GM18861 (cell line): ENCODE data around the gene TMEM183A.

Experiments
- ATAC-seq: cut with Tn5 transposase; IDR thresholded peaks from one replicate; pipeline ENCODE4 v1.9.1; 2021; ENCODE audit not compliant: unreplicated experiment

Gene TMEM183A

GRCh38 chr1:203045821-203046594 lies 38.8 kb downstream of the TMEM183A start:
- no peak for ATAC-seq

- no peak for ATAC-seq
Measured at GRCh38 chr1:203046984-203047630, 39.9 kb downstream of the TMEM183A start.

GRCh38 chr1:203048086-203048485 lies 40.9 kb downstream of the TMEM183A start:
- no peak for ATAC-seq

- no peak for ATAC-seq
Measured at GRCh38 chr1:203048555-203049051, 41.4 kb downstream of the TMEM183A start.

DNA sequence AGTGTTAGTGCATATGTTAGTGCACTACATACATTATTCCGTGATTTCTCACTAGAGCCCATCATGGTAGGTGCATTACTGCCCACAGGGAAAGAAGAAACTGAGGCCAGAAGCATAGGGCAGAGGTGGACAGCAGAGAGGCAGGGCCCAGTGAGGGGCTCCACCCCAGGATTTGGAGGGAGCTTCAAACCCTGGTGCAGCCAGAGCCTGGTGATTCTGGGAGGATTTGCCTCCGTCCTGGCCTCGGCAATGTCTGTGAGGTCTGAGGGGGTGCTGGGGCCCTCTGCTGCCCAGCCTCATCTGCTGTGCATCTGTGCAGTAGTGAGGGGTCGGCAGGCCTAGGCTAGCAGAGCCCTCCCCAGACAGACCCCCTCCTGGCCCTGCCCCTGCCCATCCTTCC lies 41.9 kb downstream of the TMEM183A start:
- ATAC-seq, result no peak

DNA sequence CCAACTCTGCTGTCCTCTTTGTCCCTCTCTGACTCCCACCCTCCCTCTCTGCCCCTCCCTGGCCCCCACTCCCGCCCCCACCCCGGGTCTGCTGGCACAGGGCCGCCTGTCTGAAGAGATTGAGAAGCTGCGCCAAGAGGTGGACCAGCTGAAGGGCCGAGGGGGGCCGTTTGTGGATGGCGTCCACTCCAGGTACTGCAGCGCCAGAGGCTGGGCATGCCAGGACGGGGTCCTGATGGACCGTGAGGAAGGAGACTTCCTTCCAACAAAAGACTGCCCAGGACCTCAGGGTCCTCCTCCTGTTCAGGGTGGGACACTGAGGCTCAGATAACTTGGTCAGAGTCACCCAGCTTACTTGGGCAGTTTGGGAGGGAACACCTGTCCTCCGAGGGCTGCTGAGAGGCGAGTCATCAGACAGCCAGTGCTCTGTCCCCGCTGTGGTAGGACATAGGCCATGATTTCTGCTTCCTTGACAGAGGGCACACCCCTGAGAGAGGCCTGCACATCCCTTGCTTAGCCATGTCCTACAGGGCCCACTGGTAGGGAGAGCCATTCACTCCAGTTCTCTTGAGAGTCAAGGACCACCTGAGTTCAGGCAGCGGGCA lies 42.5 kb downstream of the TMEM183A start:
- ATAC-seq, result no peak

DNA sequence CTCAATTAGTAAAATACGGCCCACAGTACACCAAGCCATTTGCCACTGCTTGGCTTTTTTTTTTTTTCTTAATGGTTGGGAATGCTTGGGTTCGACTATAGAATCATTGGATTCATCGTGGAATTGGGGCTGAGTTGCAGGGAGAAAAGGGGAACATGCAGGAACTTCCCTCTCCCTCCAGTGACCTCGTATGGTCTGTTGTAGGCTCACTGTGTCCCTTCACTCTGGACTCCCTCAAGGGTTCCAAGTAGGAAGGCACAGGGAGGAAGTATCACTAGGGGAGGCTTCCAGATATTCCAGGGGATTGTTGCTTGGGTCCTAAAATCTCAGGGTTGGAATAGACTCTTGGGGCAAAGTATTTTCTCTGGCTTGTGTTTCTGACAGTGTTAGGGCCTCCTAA lies 43.7 kb downstream of the TMEM183A start:
- no peak for ATAC-seq

GRCh38 chr1:203051841-203052324 lies 44.7 kb downstream of the TMEM183A start:
- ATAC-seq, result no peak

DNA sequence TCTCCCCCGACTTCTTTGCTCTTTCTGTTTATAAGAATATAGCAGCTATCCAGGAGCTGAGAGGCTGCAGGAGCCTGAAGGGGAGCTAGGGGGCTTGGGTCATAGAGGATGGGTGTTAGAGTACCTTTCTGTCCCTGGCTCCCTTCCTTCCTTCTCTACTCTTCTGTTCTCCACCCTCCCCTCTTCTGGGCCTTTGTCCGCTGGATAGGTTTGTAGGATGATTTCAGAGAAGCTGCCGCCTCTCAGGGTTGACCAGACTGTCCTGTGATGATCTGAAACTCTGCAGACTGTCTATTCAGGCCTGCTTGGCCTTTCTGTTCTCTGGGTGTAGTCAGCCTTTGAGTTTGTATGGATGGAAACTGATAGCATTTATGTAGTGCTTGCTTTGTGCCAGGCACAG lies 45.4 kb downstream of the TMEM183A start:
- no peak for ATAC-seq

DNA sequence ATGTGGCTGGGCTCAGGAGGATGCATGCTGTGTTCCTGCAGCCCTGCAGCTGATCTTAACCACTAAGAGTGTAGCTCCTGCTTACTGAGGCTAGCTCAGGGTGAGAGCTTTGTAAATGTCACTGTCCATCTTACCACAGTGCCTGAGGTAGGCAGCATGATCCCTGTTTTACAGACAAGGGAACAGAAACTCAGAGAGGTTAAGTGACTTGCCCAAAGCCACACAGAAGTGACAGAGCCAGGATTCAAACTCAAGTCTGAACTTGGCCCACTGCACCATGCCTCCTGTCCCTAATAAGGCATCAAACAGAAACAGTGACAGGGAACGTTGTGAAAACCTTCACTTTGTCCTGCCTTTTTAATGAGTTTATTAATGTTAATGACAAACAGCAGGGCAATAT lies 47.0 kb downstream of the TMEM183A start:
- no peak for ATAC-seq

DNA sequence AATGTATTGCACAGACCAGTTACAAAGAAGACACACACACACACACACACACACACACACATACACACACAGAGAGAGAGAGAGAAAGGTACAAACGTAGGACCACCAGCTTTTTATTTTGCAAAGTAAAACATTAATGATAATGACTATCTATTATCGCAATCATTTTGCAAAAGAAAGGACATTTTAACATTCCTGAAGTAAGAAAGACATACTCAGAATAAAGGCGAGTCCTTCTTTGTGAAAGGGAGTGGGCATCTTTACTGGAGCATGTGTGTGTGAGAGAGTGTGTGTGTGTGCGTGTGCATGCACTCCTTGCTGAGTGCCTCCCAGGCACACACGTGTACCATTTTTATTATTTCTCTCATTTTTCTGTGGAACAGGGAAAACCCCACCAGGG lies 47.5 kb downstream of the TMEM183A start:
- no peak for ATAC-seq

DNA sequence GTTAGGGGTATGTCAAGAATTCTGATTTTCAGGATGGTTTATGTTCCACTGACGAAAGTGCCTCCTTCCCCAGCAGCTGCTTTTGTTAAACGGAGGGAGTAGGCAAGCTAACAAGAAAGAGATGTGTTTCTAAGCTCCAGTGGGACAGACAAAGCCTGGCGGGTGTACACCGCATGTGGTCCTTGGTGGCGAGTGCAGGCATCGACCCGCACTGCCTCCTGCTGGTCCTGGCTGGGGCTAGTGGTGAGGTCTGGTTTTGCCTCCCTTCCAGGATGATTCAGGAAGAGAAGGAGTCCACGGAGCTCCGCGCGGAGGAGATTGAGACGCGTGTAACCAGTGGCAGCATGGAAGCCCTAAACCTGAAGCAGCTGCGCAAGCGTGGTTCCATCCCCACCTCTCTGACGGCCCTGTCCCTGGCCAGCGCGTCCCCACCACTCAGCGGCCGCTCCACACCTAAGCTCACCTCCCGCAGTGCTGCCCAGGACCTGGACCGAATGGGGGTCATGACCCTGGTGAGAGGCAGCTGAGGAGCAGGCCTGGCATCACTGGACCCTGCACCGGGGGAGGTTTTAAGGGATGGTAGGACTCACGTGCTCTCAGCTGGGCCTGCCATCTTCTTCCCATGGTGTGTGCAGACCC lies 48.1 kb downstream of the TMEM183A start:
- ATAC-seq, result no peak

- ATAC-seq, result no peak
Measured at GRCh38 chr1:203056012-203056411, 48.8 kb downstream of the TMEM183A start.

- ATAC-seq, result no peak
Measured at GRCh38 chr1:203056516-203056915, 49.3 kb downstream of the TMEM183A start.

GRCh38 chr1:203057911-203058675 lies 50.9 kb downstream of the TMEM183A start:
- no peak for ATAC-seq

- no peak for ATAC-seq
Measured at GRCh38 chr1:203058676-203058935, 51.4 kb downstream of the TMEM183A start.

DNA sequence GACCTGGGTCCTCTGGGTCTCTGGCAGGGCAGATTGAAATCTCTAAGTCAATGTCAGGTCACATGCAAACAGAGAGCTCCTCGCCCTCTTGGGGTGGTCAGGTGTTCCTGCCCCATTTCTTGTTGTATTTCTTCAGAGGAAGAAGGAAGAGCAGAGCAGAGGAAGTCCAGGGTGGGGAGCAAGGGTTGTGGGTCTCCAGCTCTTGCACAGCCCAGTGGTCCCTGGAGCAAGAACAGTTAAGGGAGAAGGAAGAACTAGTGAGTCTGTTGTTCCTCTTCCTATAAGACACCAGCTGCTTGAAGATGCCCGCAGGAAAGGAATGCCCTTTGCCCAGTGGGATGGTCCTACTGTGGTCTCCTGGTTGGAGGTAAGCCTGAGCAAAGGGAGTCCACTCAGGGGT lies 52.3 kb downstream of the TMEM183A start:
- no peak for ATAC-seq

GRCh38 chr1:203060115-203060514 lies 52.9 kb downstream of the TMEM183A start:
- ATAC-seq, result no peak

DNA sequence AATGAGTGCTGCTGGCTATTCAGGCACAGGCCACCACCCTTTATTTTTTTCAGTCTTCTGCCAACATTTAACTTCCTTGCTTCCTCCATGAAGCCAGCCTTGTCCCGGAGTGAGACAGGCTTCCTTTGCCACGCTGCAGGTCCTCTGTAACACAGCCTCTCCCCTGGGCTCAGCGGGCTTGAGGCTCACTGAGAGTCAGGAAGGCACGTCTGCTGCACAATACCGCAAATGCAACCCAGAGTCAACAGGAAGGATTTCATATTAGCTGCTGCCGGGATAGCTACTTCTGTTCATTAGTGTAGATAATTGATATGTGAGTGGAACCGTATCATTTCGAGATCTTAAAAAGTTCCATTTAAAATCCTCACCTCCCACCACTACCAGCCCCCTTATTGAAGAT lies 56.1 kb downstream of the TMEM183A start:
- no peak for ATAC-seq

GRCh38 chr1:203065191-203065590 lies 58.0 kb downstream of the TMEM183A start:
- no peak for ATAC-seq

DNA sequence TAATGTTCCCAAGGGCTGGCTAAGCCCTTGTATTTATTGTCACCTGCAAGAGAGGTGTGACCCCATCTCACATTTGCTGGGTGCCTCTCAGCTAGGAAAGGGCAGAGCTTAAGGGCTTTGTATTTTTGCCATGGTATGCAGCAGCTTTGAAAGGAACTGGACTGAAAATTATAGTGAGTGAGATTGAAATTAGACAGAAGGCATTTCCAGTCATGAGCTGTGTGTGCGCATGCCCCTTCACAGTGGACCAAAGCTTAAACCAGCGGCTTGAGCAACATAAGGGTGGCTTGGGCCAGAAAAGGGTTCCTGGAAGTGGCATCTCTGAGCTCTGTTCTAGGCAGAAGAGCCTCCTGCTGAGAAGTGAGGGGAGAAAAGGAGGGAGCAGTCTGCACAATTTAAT lies 58.8 kb downstream of the TMEM183A start:
- no peak for ATAC-seq
